T-helper 2 cell treated with Interferon-gamma antibody and Interleukin-4, amounts not matched to agents 5 μg/mL and 100 μg/mL, for 36 hours (primary cell): ENCODE results near the gene FBF1.
A peak's percentile ranks its signal among the peaks of the same experiment; 100 is the strongest.

Experiments
- DNase-seq: peaks from one replicate; pipeline ENCODE4 v3.0.0; 2021; ENCODE audit warnings: low spot score
- H3K27ac Mint-ChIP-seq: one replicate; pipeline ENCODE4 v1.8.0; 2021; ENCODE audit warnings: mild to moderate bottlenecking, mixed read lengths
- H3K27me3 Mint-ChIP-seq: one replicate; pipeline ENCODE4 v1.8.0; 2021; ENCODE audit warnings: low read depth, mixed read lengths
- H3K36me3 Mint-ChIP-seq: one replicate; pipeline ENCODE4 v1.8.0; 2021; ENCODE audit warnings: low read depth, mixed read lengths
- H3K4me1 Mint-ChIP-seq: one replicate; pipeline ENCODE4 v1.8.0; 2021; ENCODE audit warnings: low read depth, mixed read lengths
- H3K4me3 Mint-ChIP-seq: one replicate; pipeline ENCODE4 v1.8.0; 2022; ENCODE audit warnings: mild to moderate bottlenecking, moderate library complexity, mixed read lengths
- H3K9me3 Mint-ChIP-seq: one replicate; pipeline ENCODE4 v1.8.0; 2021; ENCODE audit warnings: mixed read lengths

The FBF1 gene

DNA sequence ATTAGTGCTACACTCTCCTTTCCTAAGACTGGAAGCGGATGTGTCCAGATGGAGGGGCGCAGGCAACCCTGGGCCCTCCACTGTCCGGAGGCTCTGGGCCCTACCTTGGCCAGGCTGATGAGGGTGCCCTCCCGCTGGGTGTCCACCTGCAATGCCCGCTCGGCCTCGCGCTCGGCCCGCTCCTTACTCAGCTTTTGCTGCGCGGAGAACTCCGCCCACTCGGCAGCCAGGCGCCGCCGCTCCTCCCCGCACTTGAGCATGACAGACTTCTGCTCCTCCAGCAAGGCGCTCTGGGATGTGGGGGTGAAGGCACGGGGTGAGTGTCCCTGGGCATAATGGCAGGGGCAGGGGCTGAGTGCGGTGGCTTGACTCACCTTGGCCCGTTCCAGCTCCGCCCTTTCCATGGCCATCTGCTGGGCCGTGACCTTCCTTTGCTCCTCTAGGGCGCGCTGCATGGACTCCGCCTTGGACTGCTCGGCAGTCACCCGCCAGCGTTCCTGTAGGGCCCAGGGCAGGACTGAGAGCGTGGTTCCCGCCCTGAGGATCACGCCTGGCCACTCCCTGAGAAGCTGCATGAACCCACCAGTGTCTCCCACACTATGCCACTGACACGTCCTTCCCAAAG, 26.1 kb downstream of the FBF1 start:
- H3K9me3 Mint-ChIP-seq = no peaks in the 10 kb centered on the region
- H3K4me3 Mint-ChIP-seq = no peak overlapping the region
- H3K27ac Mint-ChIP-seq = no peak overlapping the region
- no peaks in the 10 kb centered on the region for H3K27me3 Mint-ChIP-seq
- H3K4me1 Mint-ChIP-seq = peaks cover 3% of the 10 kb centered on the region
- no peak for DNase-seq
- peaks cover 6% of the 10 kb centered on the region for H3K36me3 Mint-ChIP-seq

DNA sequence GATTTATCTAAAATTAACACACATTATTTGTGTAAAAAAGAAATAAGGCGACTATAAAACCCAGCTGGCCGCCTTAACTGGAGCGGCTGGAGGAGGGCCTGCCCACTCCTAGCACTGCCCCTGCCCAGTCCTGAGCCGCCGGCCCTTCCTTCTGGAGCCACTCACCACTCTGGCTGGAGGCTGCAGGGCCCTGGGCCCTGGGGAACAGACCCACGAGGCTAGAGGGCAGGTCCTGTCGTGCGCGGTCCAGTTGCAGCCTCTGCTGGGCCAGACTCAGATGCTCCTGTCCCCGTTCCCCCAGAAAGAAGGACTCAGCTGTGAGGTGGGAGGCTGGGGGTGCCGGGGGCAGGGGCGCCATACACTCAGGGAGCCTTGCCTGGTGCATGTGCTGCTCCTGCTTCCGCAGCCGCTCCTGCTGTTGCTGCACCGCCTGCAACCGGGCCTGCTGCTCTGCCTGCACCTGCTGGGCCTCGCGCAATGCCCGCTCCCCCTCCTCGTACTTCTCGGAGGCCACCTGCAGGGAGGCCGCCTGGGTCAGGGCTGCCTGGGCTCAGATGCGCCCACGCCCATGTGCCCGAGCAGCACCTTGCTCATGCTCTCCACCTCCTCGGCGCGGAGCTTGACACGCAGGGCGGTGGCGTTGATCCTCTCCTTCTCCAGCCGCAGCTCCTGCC, 27.2 kb downstream of the FBF1 start:
- no peaks in the 10 kb centered on the region for H3K9me3 Mint-ChIP-seq
- no peak overlapping the region for H3K27ac Mint-ChIP-seq
- H3K36me3 Mint-ChIP-seq = peaks cover 3% of the 10 kb centered on the region
- no peak overlapping the region for H3K4me3 Mint-ChIP-seq
- no peak for DNase-seq
- peaks cover 3% of the 10 kb centered on the region for H3K4me1 Mint-ChIP-seq
- H3K27me3 Mint-ChIP-seq = no peaks in the 10 kb centered on the region

DNA sequence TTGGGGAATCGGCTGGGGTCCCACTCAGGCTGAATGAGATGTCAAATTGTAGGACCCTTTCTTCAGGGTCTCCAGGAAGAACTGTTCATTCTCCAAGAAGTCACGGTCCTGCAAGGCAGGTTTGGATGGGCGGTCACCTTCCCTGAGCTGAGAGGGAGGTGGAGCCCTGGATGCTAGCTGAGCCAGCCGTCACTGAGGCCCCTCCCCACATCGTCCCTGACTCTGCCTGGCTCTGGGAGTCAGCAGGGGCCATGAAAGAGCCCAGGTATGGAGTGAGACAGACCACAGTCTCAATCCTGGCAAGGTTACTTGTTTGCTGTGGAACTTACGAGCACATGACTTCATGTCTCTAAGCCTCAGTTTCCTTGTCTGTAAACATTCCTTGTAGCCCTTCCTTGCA, 30.1 kb downstream of the FBF1 start:
- H3K4me3 Mint-ChIP-seq = no peak overlapping the region
- no peaks in the 10 kb centered on the region for H3K27me3 Mint-ChIP-seq

DNA sequence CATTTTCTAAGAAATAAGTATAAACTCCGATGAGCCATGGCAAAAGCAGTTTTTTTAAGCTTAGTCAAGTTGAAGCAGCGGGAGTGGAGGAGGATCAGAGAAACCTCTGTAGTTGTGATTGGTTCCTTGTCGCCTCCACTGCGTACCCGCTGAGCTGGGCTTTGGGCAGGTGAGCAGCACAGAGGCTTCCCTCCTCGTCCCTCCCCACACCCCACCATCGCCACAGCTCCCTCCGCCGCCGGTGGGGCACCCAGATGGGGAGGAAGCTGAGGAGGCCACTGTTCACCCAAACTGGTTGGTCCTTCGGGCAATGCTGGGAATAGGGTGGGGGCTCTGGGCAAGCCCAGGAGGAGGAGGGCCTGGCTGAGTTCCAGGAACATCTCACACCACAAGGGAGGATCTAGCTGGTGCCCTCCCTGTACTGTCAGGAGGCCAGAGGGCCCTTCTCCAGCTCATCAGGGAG, 31.0 kb downstream of the FBF1 start:
- DNase-seq = no peak
- Mint-ChIP-seq H3K9me3 (no peaks in the 10 kb centered on the region), H3K4me1 (peaks cover 14% of the 10 kb centered on the region), H3K27ac (no peak overlapping the region), H3K36me3 (no peaks in the 10 kb centered on the region), H3K4me3 (no peak overlapping the region), H3K27me3 (no peaks in the 10 kb centered on the region)

More for the DNA sequence above, 30.1 kb downstream of the FBF1 start:
- no peak overlapping the region for H3K27ac Mint-ChIP-seq
- no peaks in the 10 kb centered on the region for H3K9me3 Mint-ChIP-seq
- DNase-seq = no peak
- H3K4me1 Mint-ChIP-seq = peaks cover 11% of the 10 kb centered on the region
- no peaks in the 10 kb centered on the region for H3K36me3 Mint-ChIP-seq

DNA sequence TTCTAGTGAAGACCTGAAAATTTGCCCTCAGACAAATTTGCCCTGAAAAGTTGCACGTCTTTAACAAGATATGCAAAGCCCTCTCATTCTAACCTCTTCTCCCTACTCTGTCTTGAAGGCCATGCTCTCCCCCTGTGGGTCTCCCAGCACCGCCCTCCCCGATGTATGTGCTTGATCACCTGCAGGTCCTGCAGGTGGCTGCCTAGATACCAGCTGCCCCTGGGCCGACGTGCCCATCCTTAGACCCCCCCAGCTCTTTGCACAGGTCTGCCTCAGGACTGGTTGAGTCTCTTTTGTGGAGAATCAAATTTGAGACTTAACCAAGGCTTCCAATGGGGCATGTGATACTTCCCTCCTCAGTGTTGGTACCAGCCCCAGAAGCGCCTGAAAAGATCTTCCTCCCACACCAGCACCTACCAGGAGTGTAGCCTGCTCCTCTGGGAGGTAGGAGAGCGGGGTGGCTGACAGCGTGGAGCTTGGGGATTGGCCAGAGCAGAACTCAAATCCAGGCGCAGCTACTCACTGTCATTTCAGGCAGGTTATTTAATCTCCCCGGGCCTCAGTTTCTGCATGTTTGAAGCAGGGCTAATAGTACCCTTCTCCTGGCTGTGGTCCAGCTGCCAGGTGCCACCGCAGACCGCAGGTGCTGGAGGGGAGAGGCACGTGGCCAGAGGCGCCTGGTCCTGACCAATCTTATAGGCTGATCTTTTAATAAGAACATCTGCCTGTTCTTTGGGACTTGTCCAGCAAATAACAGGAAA, 31.6 kb downstream of the FBF1 start:
- DNase-seq = no peak
- Mint-ChIP-seq H3K36me3 (no peaks in the 10 kb centered on the region), H3K27me3 (no peaks in the 10 kb centered on the region), H3K4me3 (no peak overlapping the region), H3K9me3 (no peaks in the 10 kb centered on the region), H3K27ac (peak overlapping the region; percentile 50), H3K4me1 (peaks cover 14% of the 10 kb centered on the region)

DNA sequence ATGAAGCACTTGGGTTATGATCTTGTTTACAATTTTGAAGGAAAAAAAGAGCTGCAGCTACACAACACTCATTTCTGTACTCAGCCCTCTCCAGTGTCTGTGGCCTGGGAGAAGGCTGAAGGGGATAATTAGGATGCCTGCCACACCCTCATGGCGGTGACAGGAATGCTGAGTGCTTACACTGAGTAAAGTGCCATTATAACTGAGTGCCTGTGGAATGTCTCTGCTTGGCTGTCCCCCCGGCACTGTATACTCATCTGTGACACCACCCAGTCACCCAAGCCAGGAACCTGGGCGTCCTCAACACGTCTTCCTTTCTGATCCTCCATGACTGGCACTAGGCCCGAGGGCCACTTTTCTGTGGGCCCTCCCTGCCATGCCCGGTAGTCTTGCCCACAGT, 32.6 kb downstream of the FBF1 start:
- no peak overlapping the region for H3K4me3 Mint-ChIP-seq
- no peak for DNase-seq
- H3K9me3 Mint-ChIP-seq = no peaks in the 10 kb centered on the region
- peaks cover 2% of the 10 kb centered on the region for H3K36me3 Mint-ChIP-seq
- no peak overlapping the region for H3K27ac Mint-ChIP-seq
- H3K4me1 Mint-ChIP-seq = peaks cover 16% of the 10 kb centered on the region
- no peaks in the 10 kb centered on the region for H3K27me3 Mint-ChIP-seq

DNA sequence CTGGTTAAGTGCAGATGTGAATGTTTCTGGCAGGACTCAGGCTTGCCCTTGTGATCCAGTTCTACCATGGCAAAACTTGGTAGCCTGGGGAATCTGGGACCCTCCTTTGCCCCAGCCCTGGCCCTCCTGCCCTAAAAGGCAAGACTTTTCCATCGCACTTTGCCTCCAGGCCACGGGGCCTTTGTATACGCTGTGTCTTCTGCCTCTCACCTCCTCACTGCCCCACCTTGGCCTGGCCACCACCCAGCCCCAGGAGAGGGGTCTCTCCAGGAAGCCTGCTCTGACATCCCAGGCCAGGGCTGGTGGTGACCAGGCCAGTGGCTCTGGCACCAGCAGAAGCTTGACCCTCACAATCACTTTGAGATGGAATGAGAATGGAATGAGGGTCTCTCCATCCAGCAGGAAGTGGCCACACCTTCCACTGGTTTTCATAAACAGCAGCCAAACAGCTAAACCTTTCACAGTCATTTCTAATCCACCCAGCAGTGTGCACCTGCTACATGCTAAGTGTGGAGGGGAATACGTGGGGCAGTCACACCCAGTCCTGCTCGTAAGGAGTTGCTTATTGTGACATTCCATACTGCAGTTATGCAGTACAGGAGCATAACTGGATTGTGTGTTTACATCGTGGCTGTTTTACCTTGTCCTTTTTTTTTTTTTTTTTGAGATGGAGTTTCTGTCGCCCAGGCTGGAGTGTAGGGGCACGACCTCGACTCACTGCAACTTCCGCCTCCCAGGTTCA, 34.5 kb downstream of the FBF1 start:
- Mint-ChIP-seq H3K36me3 (peaks cover 7% of the 10 kb centered on the region), H3K27ac (peak overlapping the region; percentile 26), H3K9me3 (no peaks in the 10 kb centered on the region), H3K4me3 (peak overlapping the region; percentile 59), H3K4me1 (peaks cover 16% of the 10 kb centered on the region), H3K27me3 (no peaks in the 10 kb centered on the region)
- no peak for DNase-seq

- peaks cover 11% of the 10 kb centered on the region for H3K36me3 Mint-ChIP-seq
- H3K27me3 Mint-ChIP-seq = no peaks in the 10 kb centered on the region
- H3K4me3 Mint-ChIP-seq = peak within 1 kb of the TSS; percentile 96
- H3K9me3 Mint-ChIP-seq = no peaks in the 10 kb centered on the region
- H3K4me1 Mint-ChIP-seq = peaks cover 16% of the 10 kb centered on the region
- peak within 1 kb of the TSS; percentile 88 for H3K27ac Mint-ChIP-seq
- peak; percentile 98 for DNase-seq
Measured at GRCh38 chr17:75904749-75905521, 35.9 kb downstream of the FBF1 start, which contains the start of gene MRPL38. Gene MRPL38, minus strand, starts transcription at chr17:75904884. Its CDS starts 9 bp downstream, at chr17:75904875.

- Mint-ChIP-seq H3K4me3 (no peak overlapping the region), H3K27me3 (no peaks in the 10 kb centered on the region), H3K27ac (no peak overlapping the region), H3K9me3 (no peaks in the 10 kb centered on the region), H3K4me1 (peaks cover 18% of the 10 kb centered on the region), H3K36me3 (peaks cover 25% of the 10 kb centered on the region)
- DNase-seq = no peak
Measured at GRCh38 chr17:75902406-75902805, 38.4 kb downstream of the FBF1 start.

DNA sequence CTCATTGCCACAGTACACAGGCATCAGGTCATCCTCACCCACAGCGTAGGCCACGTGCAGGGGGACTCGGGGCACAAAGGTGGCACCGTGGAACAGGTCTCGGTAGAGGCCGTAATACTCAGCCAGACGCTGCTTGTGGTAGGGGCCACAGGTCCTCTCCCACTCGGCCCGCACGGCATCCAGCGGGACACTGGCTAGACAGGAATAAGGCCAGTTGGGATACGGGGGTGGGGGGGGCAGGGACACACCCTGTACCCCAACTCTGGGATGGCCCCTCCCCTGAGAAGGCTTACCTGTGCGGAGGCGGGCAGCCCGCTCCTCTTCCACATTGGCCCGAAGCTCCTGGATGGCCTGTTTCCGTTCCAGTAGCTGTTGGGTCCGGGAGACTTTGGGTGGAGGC, 39.1 kb downstream of the FBF1 start:
- Mint-ChIP-seq H3K27me3 (no peaks in the 10 kb centered on the region), H3K4me1 (peaks cover 20% of the 10 kb centered on the region), H3K27ac (no peak overlapping the region), H3K4me3 (no peak overlapping the region), H3K36me3 (peaks cover 25% of the 10 kb centered on the region), H3K9me3 (no peaks in the 10 kb centered on the region)
- DNase-seq = no peak

DNA sequence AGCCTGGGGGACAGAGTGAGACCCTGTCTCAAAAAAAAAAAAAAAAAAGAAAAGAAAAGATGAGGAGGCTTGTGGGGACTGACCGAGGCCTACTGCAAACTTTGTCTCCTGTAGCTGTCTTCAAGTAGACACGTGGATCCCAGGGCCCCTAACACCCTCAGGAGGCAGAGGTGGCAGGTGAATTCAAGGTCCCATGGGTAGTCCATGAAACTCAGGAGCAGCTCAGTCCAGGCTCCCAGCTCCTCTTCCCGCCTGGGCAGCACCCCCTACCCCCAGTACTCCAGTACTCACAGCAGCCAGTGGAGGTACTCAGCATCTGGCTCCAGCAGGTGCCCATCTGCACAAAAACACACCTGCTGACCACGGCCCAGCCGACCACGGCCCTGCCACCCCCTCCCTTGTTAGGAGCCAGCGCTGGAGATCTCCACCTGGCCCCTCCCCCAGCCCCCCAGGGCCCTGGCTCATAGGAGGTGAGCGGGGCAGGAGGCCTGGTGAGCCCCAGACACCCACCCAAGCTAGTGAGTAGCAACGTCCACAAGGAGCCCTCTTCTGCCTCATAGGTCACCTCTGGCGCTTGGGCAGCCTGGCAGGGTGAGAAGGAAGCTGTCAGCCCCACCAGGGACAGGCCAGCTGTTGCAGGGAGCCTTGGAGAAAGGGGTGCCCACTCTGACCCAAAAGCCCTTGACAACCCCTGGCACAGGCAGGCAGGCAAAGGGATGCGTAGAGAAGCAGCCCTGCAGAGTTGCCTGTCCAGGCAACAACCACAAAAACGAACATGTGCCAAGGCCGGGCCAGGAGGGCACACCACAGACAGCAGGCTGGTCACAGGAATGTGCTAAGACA, 39.9 kb downstream of the FBF1 start:
- Mint-ChIP-seq H3K4me1 (peaks cover 11% of the 10 kb centered on the region), H3K27me3 (no peaks in the 10 kb centered on the region), H3K27ac (no peak overlapping the region), H3K36me3 (peaks cover 25% of the 10 kb centered on the region), H3K9me3 (no peaks in the 10 kb centered on the region), H3K4me3 (no peak overlapping the region)
- DNase-seq = no peak

GRCh38 chr17:75899767-75900468, 40.9 kb downstream of the FBF1 start:
- no peak for DNase-seq
- no peak overlapping the region for H3K27ac Mint-ChIP-seq
- peaks cover 14% of the 10 kb centered on the region for H3K4me1 Mint-ChIP-seq
- no peak overlapping the region for H3K4me3 Mint-ChIP-seq
- H3K27me3 Mint-ChIP-seq = no peaks in the 10 kb centered on the region
- no peaks in the 10 kb centered on the region for H3K9me3 Mint-ChIP-seq
- H3K36me3 Mint-ChIP-seq = peaks cover 28% of the 10 kb centered on the region
